IMR-90 (cell line): ENCODE results near the gene BRPF1. TPM values are rescaled to one million over a fixed set of nuclear protein-coding genes. Genes with fewer than 3 reads are reported as not detected.

Experiments
- ATAC-seq: fragments of 200-7000 bp; cut with Tn5 transposase; 2 replicates; pipeline ENCODE4 v1.9.1; 2020; ENCODE audit warnings: low read depth, mild to moderate bottlenecking, moderate library complexity
- BruUV-seq: library from RNA; stranded (reverse); fragments of 400-500 nt; replicated peaks from 2 replicates; lab custom pipeline; 2021; lab: Mats Ljungman, UMichigan
- CTCF ChIA-PET: fragments of 300-600 bp; formaldehyde crosslinking; extraction: SDS; loops from one replicate; lab custom pipeline; 2021; ENCODE audit warnings: antibody characterized with exemption; lab: Yijun Ruan, JAX
- POLR2A ChIA-PET: fragments of 300-600 bp; sonication (Branson Sonifier 250); formaldehyde crosslinking; loops from one replicate; lab custom pipeline; 2022; ENCODE audit warnings: antibody characterized with exemption; ENCODE audit not compliant: unreplicated experiment; lab: Charles Lee
- DNase-seq: peaks from one replicate; pipeline ENCODE4 v3.0.0; 2013
- H2AFZ ChIP-seq: replicated peaks from 2 replicates; pipeline ENCODE3; 2013; ENCODE audit warnings: low read length, mild to moderate bottlenecking; ENCODE audit not compliant: poor library complexity
- H2AK5ac ChIP-seq: 2 replicates; pipeline ENCODE4 v1.6.1; 2013; ENCODE audit warnings: low read depth, low read length, inconsistent platforms
- H2AK9ac ChIP-seq: replicated peaks from 2 replicates; pipeline ENCODE3; 2013; ENCODE audit warnings: mild to moderate bottlenecking, low read depth, low read length, moderate library complexity; ENCODE audit not compliant: poor library complexity
- H2BK120ac ChIP-seq: 2 replicates; pipeline ENCODE4 v1.6.1; 2013; ENCODE audit warnings: low read depth, low read length, inconsistent platforms
- H2BK15ac ChIP-seq: 3 replicates; pipeline ENCODE4 v1.6.1; 2013; ENCODE audit warnings: low read depth, low read length, inconsistent platforms
- H2BK20ac ChIP-seq: 2 replicates; pipeline ENCODE4 v1.6.1; 2013; ENCODE audit warnings: low read depth, mild to moderate bottlenecking, inconsistent platforms, low read length, moderate library complexity
- H2BK5ac ChIP-seq: 2 replicates; pipeline ENCODE4 v1.6.1; 2013; ENCODE audit warnings: mild to moderate bottlenecking, low read depth, low read length, inconsistent platforms; ENCODE audit not compliant: poor library complexity, severe bottlenecking
- H3K14ac ChIP-seq: replicated peaks from 2 replicates; pipeline ENCODE4 v1.6.1; 2013; ENCODE audit warnings: low read depth, low read length, inconsistent platforms
- H3K18ac ChIP-seq: 2 replicates; pipeline ENCODE4 v1.6.1; 2013; ENCODE audit warnings: low read depth, low read length, control low read depth
- H3K23ac ChIP-seq: 2 replicates; pipeline ENCODE4 v1.6.1; 2013; ENCODE audit warnings: low read depth, low read length, inconsistent platforms
- H3K27ac ChIP-seq: 2 replicates; pipeline ENCODE4 v1.5.1; 2013; ENCODE audit warnings: mild to moderate bottlenecking, control low read depth, low read length; ENCODE audit not compliant: insufficient read depth
- H3K27me3 ChIP-seq: 2 replicates; pipeline ENCODE4 v1.6.1; 2013; ENCODE audit warnings: low read length; ENCODE audit not compliant: control insufficient read depth, insufficient read depth
- H3K36me3 ChIP-seq: 2 replicates; pipeline ENCODE4 v1.6.1; 2013; ENCODE audit warnings: low read length, mixed read lengths; ENCODE audit not compliant: control insufficient read depth, insufficient read depth
- H3K4ac ChIP-seq: 2 replicates; pipeline ENCODE4 v1.6.1; 2013; ENCODE audit warnings: low read depth, low read length, inconsistent platforms
- H3K4me1 ChIP-seq: 2 replicates; pipeline ENCODE4 v1.6.1; 2013; ENCODE audit warnings: low read length, mixed read lengths; ENCODE audit not compliant: control insufficient read depth, insufficient read depth
- H3K4me2 ChIP-seq: 2 replicates; pipeline ENCODE4 v1.6.1; 2013; ENCODE audit warnings: low read depth, mild to moderate bottlenecking, control low read depth, low read length, moderate library complexity
- H3K4me3 ChIP-seq: 2 replicates; pipeline ENCODE4 v1.5.1; 2013; ENCODE audit warnings: low read depth, mild to moderate bottlenecking, control low read depth, low read length, moderate library complexity; ENCODE audit not compliant: insufficient read depth
- H3K56ac ChIP-seq: 2 replicates; pipeline ENCODE4 v1.6.1; 2013; ENCODE audit warnings: low read length, inconsistent platforms; ENCODE audit not compliant: insufficient read depth; ENCODE audit errors: extremely low read depth
- H3K79me1 ChIP-seq, 2 experiments: 2 replicates each; pipeline ENCODE4 v1.6.1; 2013; ENCODE audit warnings: low read length in 2 of 2, inconsistent platforms in 1 of 2, low read depth in 1 of 2
- H3K9ac ChIP-seq: 2 replicates; pipeline ENCODE4 v1.6.1; 2013; ENCODE audit warnings: low read depth, low read length, control low read depth
- H3K9me1 ChIP-seq: 2 replicates; pipeline ENCODE4 v1.6.1; 2013; ENCODE audit warnings: low read length, inconsistent platforms; ENCODE audit not compliant: insufficient read depth
- H3K9me3 ChIP-seq: 2 replicates; pipeline ENCODE4 v1.6.1; 2013; ENCODE audit warnings: low read length; ENCODE audit not compliant: control insufficient read depth, insufficient read depth
- H4K20me1 ChIP-seq: 2 replicates; pipeline ENCODE4 v1.6.1; 2013; ENCODE audit warnings: low read length, inconsistent platforms; ENCODE audit not compliant: insufficient read depth
- H4K5ac ChIP-seq: 2 replicates; pipeline ENCODE4 v1.6.1; 2013; ENCODE audit warnings: mild to moderate bottlenecking, low read depth, low read length, control low read depth
- H4K8ac ChIP-seq, 2 experiments: 2 replicates each; pipeline ENCODE4 v1.6.1; 2013; ENCODE audit warnings: low read depth in 2 of 2, low read length in 2 of 2, control low read depth in 1 of 2, inconsistent platforms in 1 of 2
- H4K91ac ChIP-seq: 2 replicates; pipeline ENCODE4 v1.6.1; 2013; ENCODE audit warnings: low read depth, low read length, inconsistent platforms; ENCODE audit not compliant: insufficient read depth
- BHLHE40 ChIP-seq: fragments of 150-350 bp; IDR thresholded peaks from 2 replicates; pipeline ENCODE4 v1.6.1; 2016; ENCODE audit warnings: mild to moderate bottlenecking, low read depth, low read length
- CEBPB ChIP-seq: IDR thresholded peaks from 2 replicates; pipeline ENCODE4 v1.6.1; 2012; ENCODE audit warnings: low read depth, low read length, improper control_type of control experiment
- CHD1 ChIP-seq: IDR thresholded peaks from 2 replicates; pipeline ENCODE4 v1.6.1; 2012; ENCODE audit warnings: low read depth, low read length, improper control_type of control experiment
- FOS ChIP-seq: fragments of 150-350 bp; IDR thresholded peaks from 2 replicates; pipeline ENCODE4 v1.6.1; 2016; ENCODE audit warnings: low read depth, low read length
- MAFK ChIP-seq: IDR thresholded peaks from 2 replicates; pipeline ENCODE4 v1.6.1; 2012; ENCODE audit warnings: low read depth, low read length, improper control_type of control experiment
- MAZ ChIP-seq: IDR thresholded peaks from 2 replicates; pipeline ENCODE4 v1.6.1; 2012; ENCODE audit warnings: low read depth, mild to moderate bottlenecking, low read length, improper control_type of control experiment, moderate library complexity, borderline replicate concordance
- MXI1 ChIP-seq: IDR thresholded peaks from 2 replicates; pipeline ENCODE4 v1.6.1; 2012; ENCODE audit warnings: low read depth, mild to moderate bottlenecking, low read length, moderate library complexity, borderline replicate concordance
- NFE2L2 ChIP-seq: fragments of 150-350 bp; IDR thresholded peaks from 2 replicates; pipeline ENCODE4 v1.6.1; 2016; ENCODE audit warnings: low read depth, mild to moderate bottlenecking, low read length
- POLR2A ChIP-seq: IDR thresholded peaks from 2 replicates; pipeline ENCODE4 v1.6.1; 2012; ENCODE audit warnings: mild to moderate bottlenecking, low read depth, low read length
- RAD21 ChIP-seq: IDR thresholded peaks from 2 replicates; pipeline ENCODE4 v1.6.1; 2012; ENCODE audit warnings: low read length, improper control_type of control experiment
- RCOR1 ChIP-seq: IDR thresholded peaks from 2 replicates; pipeline ENCODE4 v1.6.1; 2012; ENCODE audit warnings: mild to moderate bottlenecking, low read length, improper control_type of control experiment; ENCODE audit not compliant: insufficient replicate concordance
- RFX5 ChIP-seq: IDR thresholded peaks from 2 replicates; pipeline ENCODE4 v1.8.0; 2012; ENCODE audit warnings: low read depth, mild to moderate bottlenecking, low read length, moderate library complexity
- SMC3 ChIP-seq: fragments of 150-350 bp; IDR thresholded peaks from 2 replicates; pipeline ENCODE4 v1.6.1; 2016; ENCODE audit warnings: low read depth, mild to moderate bottlenecking, antibody characterized with exemption, low read length, moderate library complexity
- WGBS, 2 experiments: methylation state at CpG; one replicate each; pipeline versions ENCODE4 v1.1.5 to v1.1.7; 2013; ENCODE audit warnings: missing lambda C conversion rate in 2 of 2; ENCODE audit not compliant: insufficient read length in 1 of 2; ENCODE audit errors: extremely low coverage in 2 of 2; 5-methylcytosine and 5-hydroxymethylcytosine counted together
- dilution Hi-C: fragments of 300-500 bp; cut with HindIII; formaldehyde crosslinking; loops from one replicate; pipeline ENCODE4 v1.14.3; 2018; ENCODE audit warnings: low sequenced_read_pairs; ENCODE audit not compliant: unreplicated experiment
- in situ Hi-C: fragments of 300-500 bp; cut with MboI; formaldehyde crosslinking; loops from 3 replicates; pipeline ENCODE4 v1.14.3; 2019; ENCODE audit warnings: low sequenced_read_pairs, inconsistent platforms, mixed read lengths
- intact Hi-C: fragments of 100-400 bp; cut with micrococcal nuclease; formaldehyde crosslinking; loops from 2 replicates; pipeline ENCODE4 v1.10.0; 2022
- polyA plus RNA-seq, 3 experiments: library from polyadenylated mRNA; depleted of rRNA; stranded (reverse); fragments of >200 nt; gene quantifications; 2 replicates each; pipeline ENCODE4 v1.2.3, GENCODE V29; 2012; ENCODE audit warnings: low replicate concordance in 1 of 3
- total RNA-seq: library from RNA; depleted of rRNA; stranded (reverse); fragments of >200 nt; gene quantifications from 2 replicates; pipeline ENCODE4 v1.2.3, GENCODE V29; 2012
- TF ChIP-seq, protein P1 (sequence below): fragments of 150-350 bp; IDR thresholded peaks from 2 replicates; pipeline ENCODE4 v1.6.1; 2017; ENCODE audit warnings: mild to moderate bottlenecking, antibody characterized with exemption, low read length, low read depth
- TF ChIP-seq, protein P2 (sequence below): conservative IDR thresholded peaks from 2 replicates; pipeline ENCODE4 v1.5.1; 2012; ENCODE audit warnings: mild to moderate bottlenecking, low read depth, low read length, improper control_type of control experiment
- TF ChIP-seq, protein P3 (sequence below): fragments of 150-350 bp; IDR thresholded peaks from 2 replicates; pipeline ENCODE4 v1.6.1; 2016; ENCODE audit warnings: low read depth, mild to moderate bottlenecking, low read length, moderate library complexity, borderline replicate concordance

Gene BRPF1
- total and polyA plus RNA-seq, 2 of the 4 experiments (the other 2 are of a cell fraction): 13.6 to 15.6 TPM

DNA sequence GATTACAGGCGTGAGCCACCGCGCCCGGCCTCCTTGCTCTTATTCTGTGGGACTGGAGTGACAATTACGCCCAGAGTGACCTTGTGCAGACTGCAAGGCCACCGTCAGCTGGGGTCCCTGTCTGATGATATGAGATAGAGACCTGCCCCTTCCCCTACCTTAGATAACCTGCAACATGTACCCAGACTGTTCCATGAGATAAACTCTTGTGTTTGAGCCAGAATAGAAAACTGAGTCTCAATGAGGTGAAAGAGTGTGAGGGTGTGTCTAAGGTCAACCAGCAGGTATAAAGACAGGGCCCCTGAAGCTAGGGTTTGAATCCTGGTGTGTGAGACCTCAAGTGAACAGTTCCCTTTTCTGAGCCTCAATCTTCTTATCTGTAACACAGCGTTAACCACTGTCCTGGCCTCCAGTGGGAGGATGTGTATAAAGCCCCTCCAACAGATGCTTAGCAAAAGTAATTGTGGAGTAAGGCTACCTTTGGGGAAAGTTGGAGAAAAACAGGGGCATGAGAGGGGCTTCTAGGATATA is 54.7 kb downstream of the BRPF1 start:
- no peak overlapping the region for H3K23ac ChIP-seq
- H3K4me1 ChIP-seq: peaks cover 3% of the 10 kb centered on the region; the same call in 1 of the 2 replicates
- H2BK15ac ChIP-seq: no peak overlapping the region
- H3K18ac ChIP-seq: no peak overlapping the region
- BruUV-seq: no TSS peak
- no peak overlapping the region for H3K9ac ChIP-seq
- no peak overlapping the region for H4K8ac ChIP-seq
- H3K36me3 ChIP-seq: peaks cover 49% of the 10 kb centered on the region
- no peaks in the 10 kb centered on the region for H4K20me1 ChIP-seq
- H3K9me3 ChIP-seq: no peaks in the 10 kb centered on the region
- intact Hi-C loops (no loop called here), in situ Hi-C loops (no loop called here), dilution Hi-C loops (no loop called here)
- H3K4me2 ChIP-seq: no peak overlapping the region
- TF ChIP-seq SMC3 (no peak), NFE2L2 (no peak), RCOR1 (no peak), RFX5 (no peak), MXI1 (no peak), CHD1 (no peak), POLR2A (no peak), MAZ (no peak), FOS (no peak), MAFK (no peak), BHLHE40 (no peak), RAD21 (no peak), CEBPB (no peak)
- TF ChIP-seq, protein P1, sequence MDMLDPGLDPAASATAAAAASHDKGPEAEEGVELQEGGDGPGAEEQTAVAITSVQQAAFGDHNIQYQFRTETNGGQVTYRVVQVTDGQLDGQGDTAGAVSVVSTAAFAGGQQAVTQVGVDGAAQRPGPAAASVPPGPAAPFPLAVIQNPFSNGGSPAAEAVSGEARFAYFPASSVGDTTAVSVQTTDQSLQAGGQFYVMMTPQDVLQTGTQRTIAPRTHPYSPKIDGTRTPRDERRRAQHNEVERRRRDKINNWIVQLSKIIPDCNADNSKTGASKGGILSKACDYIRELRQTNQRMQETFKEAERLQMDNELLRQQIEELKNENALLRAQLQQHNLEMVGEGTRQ: no peak
- TF ChIP-seq, protein P2, sequence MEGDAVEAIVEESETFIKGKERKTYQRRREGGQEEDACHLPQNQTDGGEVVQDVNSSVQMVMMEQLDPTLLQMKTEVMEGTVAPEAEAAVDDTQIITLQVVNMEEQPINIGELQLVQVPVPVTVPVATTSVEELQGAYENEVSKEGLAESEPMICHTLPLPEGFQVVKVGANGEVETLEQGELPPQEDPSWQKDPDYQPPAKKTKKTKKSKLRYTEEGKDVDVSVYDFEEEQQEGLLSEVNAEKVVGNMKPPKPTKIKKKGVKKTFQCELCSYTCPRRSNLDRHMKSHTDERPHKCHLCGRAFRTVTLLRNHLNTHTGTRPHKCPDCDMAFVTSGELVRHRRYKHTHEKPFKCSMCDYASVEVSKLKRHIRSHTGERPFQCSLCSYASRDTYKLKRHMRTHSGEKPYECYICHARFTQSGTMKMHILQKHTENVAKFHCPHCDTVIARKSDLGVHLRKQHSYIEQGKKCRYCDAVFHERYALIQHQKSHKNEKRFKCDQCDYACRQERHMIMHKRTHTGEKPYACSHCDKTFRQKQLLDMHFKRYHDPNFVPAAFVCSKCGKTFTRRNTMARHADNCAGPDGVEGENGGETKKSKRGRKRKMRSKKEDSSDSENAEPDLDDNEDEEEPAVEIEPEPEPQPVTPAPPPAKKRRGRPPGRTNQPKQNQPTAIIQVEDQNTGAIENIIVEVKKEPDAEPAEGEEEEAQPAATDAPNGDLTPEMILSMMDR: no peak
- TF ChIP-seq, protein P3, sequence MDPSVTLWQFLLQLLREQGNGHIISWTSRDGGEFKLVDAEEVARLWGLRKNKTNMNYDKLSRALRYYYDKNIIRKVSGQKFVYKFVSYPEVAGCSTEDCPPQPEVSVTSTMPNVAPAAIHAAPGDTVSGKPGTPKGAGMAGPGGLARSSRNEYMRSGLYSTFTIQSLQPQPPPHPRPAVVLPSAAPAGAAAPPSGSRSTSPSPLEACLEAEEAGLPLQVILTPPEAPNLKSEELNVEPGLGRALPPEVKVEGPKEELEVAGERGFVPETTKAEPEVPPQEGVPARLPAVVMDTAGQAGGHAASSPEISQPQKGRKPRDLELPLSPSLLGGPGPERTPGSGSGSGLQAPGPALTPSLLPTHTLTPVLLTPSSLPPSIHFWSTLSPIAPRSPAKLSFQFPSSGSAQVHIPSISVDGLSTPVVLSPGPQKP: no peak
- no peak overlapping the region for H3K14ac ChIP-seq
- no CpG with 5 or more reads among the region's 7 CpGs for WGBS, 2 experiments
- no peak overlapping the region for H2BK120ac ChIP-seq
- no peak overlapping the region for H3K4ac ChIP-seq
- H2AK5ac ChIP-seq: no peak overlapping the region
- no peak overlapping the region for H3K4me3 ChIP-seq
- ATAC-seq (no peak), DNase-seq (no peak)
- ChIA-PET POLR2A (no interaction called here), CTCF (no interaction called here)
- peaks cover 20 to 21% of the 10 kb centered on the region in 2 experiments for H3K79me1 ChIP-seq
- no peak overlapping the region for H2BK20ac ChIP-seq
- no peak overlapping the region for H4K5ac ChIP-seq
- H3K56ac ChIP-seq: no peak overlapping the region
- no peaks in the 10 kb centered on the region for H3K27me3 ChIP-seq
- no peak overlapping the region for H3K27ac ChIP-seq
- no peak overlapping the region for H2AK9ac ChIP-seq
- no peak overlapping the region for H2BK5ac ChIP-seq
- H4K91ac ChIP-seq: no peak overlapping the region
- no peak overlapping the region for H2AFZ ChIP-seq
- peaks cover 9% of the 10 kb centered on the region for H3K9me1 ChIP-seq
